Measurements from ENCODE around the gene PPP1R13B. TPM values are rescaled to one million over a fixed set of nuclear protein-coding genes. Genes with fewer than 3 reads are reported as not detected.
"Not testable (repeated sequence)": the region's sequence is repeated elsewhere in the genome, so short reads cannot be mapped to it uniquely, and the experiment has no call there.

The PPP1R13B gene
- polyA plus RNA-seq, 12 donors: 8.4 to 36.2 (median 11.4) TPM; not detected in 1

GRCh38 chr14:103801459-103801858 is 45.9 kb downstream of the PPP1R13B start:
- DNase-seq: no peak

GRCh38 chr14:103793192-103793591 is 54.2 kb downstream of the PPP1R13B start:
- DNase-seq: not testable (repeated sequence)

- DNase-seq: no peak
Measured at GRCh38 chr14:103788086-103788485, 59.3 kb downstream of the PPP1R13B start.

GRCh38 chr14:103782376-103782775 is 65.0 kb downstream of the PPP1R13B start:
- DNase-seq: no peak

- DNase-seq: not testable (repeated sequence)
Measured at GRCh38 chr14:103776319-103776718, 71.1 kb downstream of the PPP1R13B start.

- DNase-seq: no peak
Measured at GRCh38 chr14:103775506-103775905, 71.9 kb downstream of the PPP1R13B start.

- DNase-seq: no peak
Measured at GRCh38 chr14:103773521-103773920, 73.9 kb downstream of the PPP1R13B start.

GRCh38 chr14:103772078-103772712 is 75.2 kb downstream of the PPP1R13B start:
- DNase-seq: no peak

- no peak for DNase-seq
Measured at GRCh38 chr14:103770902-103771301, 76.5 kb downstream of the PPP1R13B start.

- no peak for DNase-seq
Measured at GRCh38 chr14:103770500-103770899, 76.9 kb downstream of the PPP1R13B start.

- no peak for DNase-seq
Measured at GRCh38 chr14:103767336-103767894, 80.0 kb downstream of the PPP1R13B start.

GRCh38 chr14:103765526-103765925 is 81.8 kb downstream of the PPP1R13B start:
- DNase-seq: no peak

- DNase-seq: no peak
Measured at GRCh38 chr14:103763730-103764488, 83.5 kb downstream of the PPP1R13B start.

- DNase-seq: no peak
Measured at GRCh38 chr14:103762541-103762940, 84.8 kb downstream of the PPP1R13B start.

- DNase-seq: no peak
Measured at GRCh38 chr14:103762036-103762435, 85.3 kb downstream of the PPP1R13B start.

GRCh38 chr14:103758059-103758776 is 89.2 kb downstream of the PPP1R13B start:
- no peak for DNase-seq

- no peak for DNase-seq
Measured at GRCh38 chr14:103755060-103755459, 92.3 kb downstream of the PPP1R13B start.

- no peak for DNase-seq
Measured at GRCh38 chr14:103753774-103754173, 93.6 kb downstream of the PPP1R13B start.

- no peak for DNase-seq
Measured at GRCh38 chr14:103749860-103750259, 97.5 kb downstream of the PPP1R13B start.

GRCh38 chr14:103749452-103749851 is 97.9 kb downstream of the PPP1R13B start:
- no peak for DNase-seq

GRCh38 chr14:103748534-103748857 is 98.9 kb downstream of the PPP1R13B start:
- no peak for DNase-seq

- no peak for DNase-seq
Measured at GRCh38 chr14:103746701-103747100, 100.7 kb downstream of the PPP1R13B start.

GRCh38 chr14:103745424-103745823 is 102.0 kb downstream of the PPP1R13B start:
- no peak for DNase-seq

Measured in muscle of arm (tissue), 12 donors.